Jurkat, Clone E6-1 (cell line): ENCODE results near the gene SFRP2.
A peak's percentile ranks its signal among the peaks of the same experiment; 100 is the strongest.

Experiments used
- DNase-seq: peaks from one replicate; pipeline ENCODE4 v3.0.0-alpha.2; 2011; ENCODE audit warnings: low read depth, low spot score
- H3K4me3 ChIP-seq: 2 replicates; pipeline ENCODE4 v1.5.1; 2011; ENCODE audit warnings: mild to moderate bottlenecking, low read length, control low read depth, moderate library complexity

The SFRP2 gene

GRCh38 chr4:153780221-153780620 is 8.7 kb downstream of the SFRP2 start:
- no peak for DNase-seq
- no peak overlapping the region for H3K4me3 ChIP-seq

- no peak for DNase-seq
- no peak overlapping the region for H3K4me3 ChIP-seq
Measured at GRCh38 chr4:153778383-153778782, 10.5 kb downstream of the SFRP2 start.

- no peak overlapping the region for H3K4me3 ChIP-seq
- no peak for DNase-seq
Measured at GRCh38 chr4:153777421-153777820, 11.5 kb downstream of the SFRP2 start.

- H3K4me3 ChIP-seq = no peak overlapping the region
- no peak for DNase-seq
Measured at GRCh38 chr4:153776601-153777000, 12.3 kb downstream of the SFRP2 start.

GRCh38 chr4:153773236-153773690 is 15.6 kb downstream of the SFRP2 start:
- DNase-seq = no peak
- H3K4me3 ChIP-seq = no peak overlapping the region

- H3K4me3 ChIP-seq = no peak overlapping the region
- no peak for DNase-seq
Measured at GRCh38 chr4:153771046-153771445, 17.8 kb downstream of the SFRP2 start.

- DNase-seq = no peak
- no peak overlapping the region for H3K4me3 ChIP-seq
Measured at GRCh38 chr4:153766758-153767157, 22.1 kb downstream of the SFRP2 start.

GRCh38 chr4:153765894-153766293 is 23.0 kb downstream of the SFRP2 start:
- no peak for DNase-seq
- no peak overlapping the region for H3K4me3 ChIP-seq

GRCh38 chr4:153764601-153765368 is 24.1 kb downstream of the SFRP2 start:
- no peak overlapping the region for H3K4me3 ChIP-seq
- DNase-seq = no peak

- H3K4me3 ChIP-seq = no peak overlapping the region
- DNase-seq = no peak
Measured at GRCh38 chr4:153763404-153763803, 25.5 kb downstream of the SFRP2 start.

GRCh38 chr4:153759407-153760316 is 29.2 kb downstream of the SFRP2 start, which contains the start of gene RNF175:
RNF175 (minus strand) TSS chr4:153760024; CDS start chr4:153759862, 162 bp downstream.
- H3K4me3 ChIP-seq = no peak within 1 kb of the TSS
- DNase-seq = no peak

GRCh38 chr4:153758688-153759406 is 30.0 kb downstream of the SFRP2 start:
- H3K4me3 ChIP-seq = no peak overlapping the region

GRCh38 chr4:153758136-153758535 is 30.7 kb downstream of the SFRP2 start:
- no peak for DNase-seq
- H3K4me3 ChIP-seq = no peak overlapping the region

More at GRCh38 chr4:153758688-153759406, 30.0 kb downstream of the SFRP2 start:
- DNase-seq = no peak

- no peak for DNase-seq
- H3K4me3 ChIP-seq = no peak overlapping the region
Measured at GRCh38 chr4:153757407-153757806, 31.5 kb downstream of the SFRP2 start.

- no peak overlapping the region for H3K4me3 ChIP-seq
- no peak for DNase-seq
Measured at GRCh38 chr4:153755186-153755585, 33.7 kb downstream of the SFRP2 start.

GRCh38 chr4:153750197-153750817 is 38.6 kb downstream of the SFRP2 start:
- no peak overlapping the region for H3K4me3 ChIP-seq
- peak; percentile 63 for DNase-seq

- no peak for DNase-seq
- H3K4me3 ChIP-seq = no peak overlapping the region
Measured at GRCh38 chr4:153748378-153748777, 40.5 kb downstream of the SFRP2 start.

- H3K4me3 ChIP-seq = no peak overlapping the region
- DNase-seq = no peak
Measured at GRCh38 chr4:153747406-153747955, 41.4 kb downstream of the SFRP2 start.

GRCh38 chr4:153745651-153746050 is 43.2 kb downstream of the SFRP2 start:
- no peak for DNase-seq

More at GRCh38 chr4:153745651-153746050, 43.2 kb downstream of the SFRP2 start:
- no peak overlapping the region for H3K4me3 ChIP-seq
